PC-3 (cell line): Measurements from ENCODE around the gene EIF6. TPM values are rescaled to one million over a fixed set of nuclear protein-coding genes. Genes with fewer than 3 reads are reported as not detected.

Experiments
- ATAC-seq: fragments of 200-7000 bp; cut with Tn5 transposase; 2 replicates; pipeline ENCODE4 v1.9.1; 2020; ENCODE audit warnings: mild to moderate bottlenecking, moderate library complexity
- BruUV-seq: library from RNA; stranded (reverse); fragments of 400-500 nt; replicated peaks from 2 replicates; lab custom pipeline; 2021; lab: Mats Ljungman, UMichigan
- CTCF ChIA-PET: fragments of 300-600 bp; sonication (Branson Sonifier 250); formaldehyde crosslinking; loops from one replicate; lab custom pipeline; 2022; ENCODE audit warnings: antibody characterized with exemption; lab: Charles Lee
- POLR2A ChIA-PET: fragments of 300-600 bp; sonication (Branson Sonifier 250); formaldehyde crosslinking; loops from one replicate; lab custom pipeline; 2022; ENCODE audit warnings: antibody characterized with exemption; ENCODE audit not compliant: unreplicated experiment; lab: Charles Lee
- DNase-seq: peaks from one replicate; pipeline ENCODE4 v3.0.0-alpha.2; 2015
- H2AFZ ChIP-seq: fragments of 300-600 bp; sonication (generic); 2 replicates; pipeline ENCODE4 v1.6.0; 2016; ENCODE audit warnings: antibody characterized with exemption, low read length
- H3F3A ChIP-seq: fragments of 300-600 bp; sonication (generic); one replicate; pipeline ENCODE4 v1.6.0; 2017; ENCODE audit warnings: antibody characterized with exemption, low read length, control low read depth, mild to moderate bottlenecking; ENCODE audit not compliant: unreplicated experiment
- H3K27ac ChIP-seq: fragments of 300-600 bp; sonication (generic); 2 replicates; pipeline ENCODE4 v1.5.1; 2016; ENCODE audit warnings: mild to moderate bottlenecking, low read length
- H3K27me3 ChIP-seq: fragments of 300-600 bp; sonication (generic); 2 replicates; pipeline ENCODE4 v1.6.1; 2016; ENCODE audit warnings: low read length, mixed read lengths
- H3K36me3 ChIP-seq: fragments of 300-600 bp; sonication (generic); 2 replicates; pipeline ENCODE4 v1.6.1; 2016; ENCODE audit warnings: low read depth, mixed run types, low read length, mixed read lengths
- H3K4me1 ChIP-seq: fragments of 300-600 bp; sonication (generic); 2 replicates; pipeline ENCODE4 v1.5.1; 2016; ENCODE audit warnings: low read length; ENCODE audit not compliant: insufficient read depth
- H3K4me2 ChIP-seq: fragments of 300-600 bp; sonication (generic); 2 replicates; pipeline ENCODE4 v1.6.0; 2016; ENCODE audit warnings: low read length
- H3K4me3 ChIP-seq: fragments of 300-600 bp; sonication (generic); 2 replicates; pipeline ENCODE4 v1.5.1; 2016; ENCODE audit warnings: mild to moderate bottlenecking, low read length, mixed read lengths
- H3K79me2 ChIP-seq: fragments of 300-600 bp; sonication (generic); 2 replicates; pipeline ENCODE4 v1.6.1; 2017; ENCODE audit warnings: low read length, mixed read lengths
- H3K9ac ChIP-seq: fragments of 300-600 bp; sonication (generic); 2 replicates; pipeline ENCODE4 v1.6.0; 2016; ENCODE audit warnings: mild to moderate bottlenecking, low read length
- H3K9me2 ChIP-seq: fragments of 300-600 bp; sonication (generic); replicated peaks from 2 replicates; pipeline ENCODE4 v1.6.1; 2016; ENCODE audit warnings: mixed run types, low read length, mixed read lengths
- H3K9me3 ChIP-seq: fragments of 300-600 bp; sonication (generic); 2 replicates; pipeline ENCODE4 v1.6.1; 2016; ENCODE audit warnings: low read length, mixed read lengths
- H4K20me1 ChIP-seq: fragments of 300-600 bp; sonication (generic); 2 replicates; pipeline ENCODE4 v1.6.1; 2016; ENCODE audit warnings: low read length, mixed read lengths
- CTCF ChIP-seq: fragments of 300-600 bp; sonication (generic); conservative IDR thresholded peaks from 2 replicates; pipeline ENCODE4 v1.5.1; 2017; ENCODE audit warnings: antibody characterized with exemption, low read depth, mild to moderate bottlenecking, low read length
- EZH2 ChIP-seq: fragments of 300-600 bp; sonication (generic); IDR thresholded peaks from one replicate; pipeline ENCODE4 v1.6.1; 2017; ENCODE audit warnings: antibody characterized with exemption, mild to moderate bottlenecking, low read length; ENCODE audit not compliant: unreplicated experiment
- EZH2phosphoT487 ChIP-seq: fragments of 300-600 bp; sonication (generic); IDR thresholded peaks from 2 replicates; pipeline ENCODE4 v1.6.1; 2018; ENCODE audit warnings: mild to moderate bottlenecking, antibody characterized with exemption, low read length, borderline replicate concordance
- intact Hi-C: fragments of 100-400 bp; cut with micrococcal nuclease; formaldehyde crosslinking; loops from 2 replicates; pipeline ENCODE4 v1.9.0; 2023
- total RNA-seq: library from RNA; depleted of rRNA; stranded (reverse); fragments of >200 nt; gene quantifications from 2 replicates; pipeline ENCODE4 v1.2.3, GENCODE V29; 2014

EIF6 gene
- total RNA-seq, 1 experiment from 2014 or later, result 292 TPM

- no peak overlapping the region for H2AFZ ChIP-seq
- intact Hi-C loops, result no loop called here
- no peaks in the 10 kb centered on the region for H3K9me3 ChIP-seq
- no peaks in the 10 kb centered on the region for H3K9me2 ChIP-seq
- H3K4me2 ChIP-seq, result no peak overlapping the region
- DNase-seq, result no peak
- H3K36me3 ChIP-seq, result no peaks in the 10 kb centered on the region
- H3K27me3 ChIP-seq, result no peaks in the 10 kb centered on the region
- no peaks in the 10 kb centered on the region for H4K20me1 ChIP-seq
- H3K4me3 ChIP-seq, result no peak overlapping the region
- POLR2A ChIA-PET, result no interaction called here
- ATAC-seq, result no peak
- TF ChIP-seq EZH2phosphoT487 (no peak), CTCF (no peak), EZH2 (no peak)
- no peaks in the 10 kb centered on the region for H3K79me2 ChIP-seq
- no peaks in the 10 kb centered on the region for H3K4me1 ChIP-seq
- H3K27ac ChIP-seq, result no peak overlapping the region
- H3K9ac ChIP-seq, result no peak overlapping the region
- BruUV-seq, result no TSS peak
- CTCF ChIA-PET, result interaction anchor here (0.6 kb wide), 1 partner anchor 141 kb away, joined by 4 read pairs; no protein-coding TSS in a partner anchor
- no peaks in the 10 kb centered on the region for H3F3A ChIP-seq
Observed at GRCh38 chr20:35237486-35237885, 47.1 kb downstream of the EIF6 start.

GRCh38 chr20:35235881-35236280 lies 48.7 kb downstream of the EIF6 start:
- POLR2A ChIA-PET, result no interaction called here
- CTCF ChIA-PET, result no interaction called here
- intact Hi-C loops, result no loop called here

More at GRCh38 chr20:35235881-35236280, 48.7 kb downstream of the EIF6 start:
- Histone ChIP-seq H3K9me3 (no peaks in the 10 kb centered on the region), H3K4me2 (no peak overlapping the region), H2AFZ (no peak overlapping the region), H3K36me3 (no peaks in the 10 kb centered on the region), H3F3A (no peaks in the 10 kb centered on the region), H3K9ac (no peak overlapping the region), H3K27ac (no peak overlapping the region), H3K27me3 (no peaks in the 10 kb centered on the region), H3K9me2 (no peaks in the 10 kb centered on the region), H4K20me1 (no peaks in the 10 kb centered on the region), H3K4me3 (no peak overlapping the region), H3K4me1 (no peaks in the 10 kb centered on the region), H3K79me2 (no peaks in the 10 kb centered on the region)
- TF ChIP-seq EZH2, result no peak
- no peak for TF ChIP-seq EZH2phosphoT487
- TF ChIP-seq CTCF, result no peak
- BruUV-seq, result no TSS peak
- DNase-seq (no peak), ATAC-seq (no peak)
